Measurements from ENCODE around the gene NID1. TPM values are rescaled to one million over a fixed set of nuclear protein-coding genes. Genes with fewer than 3 reads are reported as not detected.

The NID1 gene
- total and polyA plus RNA-seq, 8 donors, result 3.6 to 28.2 (median 8.7) TPM

DNA sequence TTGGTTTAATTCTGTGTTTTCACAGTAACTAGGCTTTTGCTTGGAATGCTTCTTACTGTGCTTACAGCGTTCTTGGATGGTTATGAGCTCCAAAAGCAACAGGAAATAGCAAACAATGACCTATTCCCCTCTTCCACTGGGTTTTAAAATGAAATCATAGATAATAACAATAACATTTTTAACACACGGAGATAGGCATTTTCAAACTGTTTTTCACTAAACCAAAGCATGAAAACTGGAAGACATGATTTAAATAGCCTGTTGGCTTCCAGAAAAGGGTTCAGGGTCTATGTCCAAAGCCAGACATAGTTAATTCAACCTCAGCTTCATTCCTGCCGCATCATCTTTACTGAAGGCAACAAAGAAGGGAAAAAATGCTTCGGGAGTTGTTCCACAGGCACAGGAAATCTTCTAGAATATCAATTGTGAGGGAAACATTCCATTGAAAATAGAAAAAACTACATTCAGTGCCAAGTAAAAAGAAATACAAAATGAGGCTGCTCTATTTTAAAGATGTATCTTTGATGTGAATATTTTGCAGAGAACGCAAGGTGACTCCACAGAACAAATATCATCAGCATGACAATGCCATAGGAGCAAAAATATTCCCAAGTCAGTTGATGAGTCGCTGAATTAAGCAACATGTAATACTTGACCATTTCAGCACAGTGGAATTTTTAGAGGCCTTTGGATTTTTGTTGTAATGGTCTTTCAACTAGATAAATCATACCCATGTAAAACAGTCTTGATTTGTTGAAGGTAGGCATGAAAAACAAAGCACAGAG, 80.7 kb downstream of the NID1 start:
- no peak for FAIRE-seq
- no peaks in the 10 kb centered on the region for H3K36me3 ChIP-seq

GRCh38 chr1:235980976-235981375, 83.9 kb downstream of the NID1 start:
- TF ChIP-seq, protein P1, sequence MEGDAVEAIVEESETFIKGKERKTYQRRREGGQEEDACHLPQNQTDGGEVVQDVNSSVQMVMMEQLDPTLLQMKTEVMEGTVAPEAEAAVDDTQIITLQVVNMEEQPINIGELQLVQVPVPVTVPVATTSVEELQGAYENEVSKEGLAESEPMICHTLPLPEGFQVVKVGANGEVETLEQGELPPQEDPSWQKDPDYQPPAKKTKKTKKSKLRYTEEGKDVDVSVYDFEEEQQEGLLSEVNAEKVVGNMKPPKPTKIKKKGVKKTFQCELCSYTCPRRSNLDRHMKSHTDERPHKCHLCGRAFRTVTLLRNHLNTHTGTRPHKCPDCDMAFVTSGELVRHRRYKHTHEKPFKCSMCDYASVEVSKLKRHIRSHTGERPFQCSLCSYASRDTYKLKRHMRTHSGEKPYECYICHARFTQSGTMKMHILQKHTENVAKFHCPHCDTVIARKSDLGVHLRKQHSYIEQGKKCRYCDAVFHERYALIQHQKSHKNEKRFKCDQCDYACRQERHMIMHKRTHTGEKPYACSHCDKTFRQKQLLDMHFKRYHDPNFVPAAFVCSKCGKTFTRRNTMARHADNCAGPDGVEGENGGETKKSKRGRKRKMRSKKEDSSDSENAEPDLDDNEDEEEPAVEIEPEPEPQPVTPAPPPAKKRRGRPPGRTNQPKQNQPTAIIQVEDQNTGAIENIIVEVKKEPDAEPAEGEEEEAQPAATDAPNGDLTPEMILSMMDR (IDR thresholded peaks at IDR 0.05), result no peak
- ATAC-seq (peak in 1 of 4 donors; percentile 37), DNase-seq (no peak), FAIRE-seq (no peak)
- Histone ChIP-seq H3K9me3 (no peaks in the 10 kb centered on the region), H3K27me3 (no peaks in the 10 kb centered on the region), H3K36me3 (no peaks in the 10 kb centered on the region), H3K27ac (no peak overlapping the region), H3K4me1 (no peaks in the 10 kb centered on the region), H3K4me3 (no peak overlapping the region)
- intact Hi-C loops (cut with DNase I), result no loop called here
- WGBS, 2 donors, result 72 to 74% methylated on average over 3 of the region's 3 CpGs

More for the DNA sequence above, 80.7 kb downstream of the NID1 start:
- no peaks in the 10 kb centered on the region for H3K27me3 ChIP-seq
- ATAC-seq (peak in 1 of 4 donors; percentile 31), DNase-seq (no peak)
- H3K4me3 ChIP-seq, result no peak overlapping the region
- intact Hi-C loops (cut with DNase I), result no loop called here
- TF ChIP-seq, protein P1 (IDR thresholded peaks at IDR 0.05), result no peak
- H3K9me3 ChIP-seq, result no peaks in the 10 kb centered on the region
- H3K4me1 ChIP-seq, result no peaks in the 10 kb centered on the region
- H3K27ac ChIP-seq, result peak overlapping the region in 1 of 4 donors; percentile 26
- 76 to 85% methylated on average over 6 of the region's 6 CpGs for WGBS, 2 donors

DNA sequence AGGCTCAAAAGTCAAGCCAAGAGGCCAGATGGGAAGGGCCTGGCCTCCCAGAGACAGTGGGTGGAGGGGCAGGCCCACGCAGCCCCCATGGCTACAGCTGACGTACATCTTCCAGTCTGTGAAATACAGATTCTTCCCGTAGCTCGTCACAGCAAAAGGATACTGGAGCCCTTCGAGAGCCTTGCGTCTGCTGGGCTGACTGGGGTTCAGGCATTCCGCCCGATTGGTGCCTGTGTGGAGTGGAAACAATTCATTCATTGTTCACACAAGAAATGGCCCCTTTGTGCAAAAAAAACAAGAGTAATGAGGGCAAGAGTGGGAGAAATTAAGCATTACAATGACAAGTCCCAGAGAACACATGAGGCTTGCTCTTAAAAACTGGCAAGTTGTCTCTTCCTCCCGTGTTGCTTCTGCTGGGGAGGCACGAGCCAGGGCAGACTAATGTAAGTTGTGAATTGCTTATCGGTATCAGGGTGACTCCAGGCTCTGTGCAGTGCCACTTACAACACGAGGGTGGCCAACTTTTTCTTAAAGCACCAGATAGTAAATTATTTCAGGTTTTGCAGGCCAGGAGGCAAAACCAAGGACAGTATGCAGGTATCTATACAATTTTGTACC, 85.1 kb downstream of the NID1 start:
- H3K9me3 ChIP-seq, result no peaks in the 10 kb centered on the region
- intact Hi-C loops (cut with DNase I), result no loop called here
- FAIRE-seq (no peak), DNase-seq (no peak), ATAC-seq (peak in 2 of 4 donors; percentile 42 to 48)
- no peak overlapping the region for H3K4me3 ChIP-seq
- H3K4me1 ChIP-seq, result no peaks in the 10 kb centered on the region
- H3K27ac ChIP-seq, result no peak overlapping the region
- H3K36me3 ChIP-seq, result no peaks in the 10 kb centered on the region
- TF ChIP-seq, protein P1 (IDR thresholded peaks at IDR 0.05), result no peak
- H3K27me3 ChIP-seq, result no peaks in the 10 kb centered on the region
- WGBS, 2 donors, result 52 to 61% methylated on average over 12 of the region's 12 CpGs

- FAIRE-seq (no peak), ATAC-seq (no peak), DNase-seq (no peak)
- H3K9me3 ChIP-seq, result no peaks in the 10 kb centered on the region
- no peaks in the 10 kb centered on the region for H3K4me1 ChIP-seq
- H3K36me3 ChIP-seq, result no peaks in the 10 kb centered on the region
- H3K4me3 ChIP-seq, result no peak overlapping the region
- 76 to 81% methylated on average over 4 of the region's 4 CpGs for WGBS, 2 donors
- TF ChIP-seq, protein P1 (IDR thresholded peaks at IDR 0.05), result no peak
- H3K27me3 ChIP-seq, result no peaks in the 10 kb centered on the region
- intact Hi-C loops (cut with DNase I), result no loop called here
- H3K27ac ChIP-seq, result no peak overlapping the region
Measured at GRCh38 chr1:235979176-235979575, 85.7 kb downstream of the NID1 start.

- Histone ChIP-seq H3K27me3 (no peaks in the 10 kb centered on the region), H3K4me1 (no peaks in the 10 kb centered on the region), H3K9me3 (no peaks in the 10 kb centered on the region), H3K4me3 (no peak overlapping the region), H3K36me3 (no peaks in the 10 kb centered on the region), H3K27ac (no peak overlapping the region)
- intact Hi-C loops (cut with DNase I), result no loop called here
- 71 to 88% methylated on average over 5 of the region's 5 CpGs for WGBS, 2 donors
- DNase-seq, result no peak
- ATAC-seq, result no peak
- TF ChIP-seq, protein P1 (IDR thresholded peaks at IDR 0.05), result no peak
- no peak for FAIRE-seq
Measured at GRCh38 chr1:235976490-235976889, 88.4 kb downstream of the NID1 start.

All from pancreas (tissue), 10 donors.